OCI-LY3 (cell line): ENCODE results near the gene RAD18.

Experiments used
- H2AFZ ChIP-seq: fragments of 200-600, 300-600 bp; shearing (Covaris generic); 2 replicates; pipeline ENCODE4 v1.6.0; 2014; ENCODE audit warnings: antibody characterized with exemption, low read depth, low read length
- H3K27ac ChIP-seq: fragments of 200-600, 300-600 bp; sonication (generic); 2 replicates; pipeline ENCODE4 v1.5.1; 2014; ENCODE audit warnings: mild to moderate bottlenecking, low read length, moderate library complexity, mixed read lengths
- H3K27me3 ChIP-seq: fragments of 200-600, 300-600 bp; sonication (generic); 2 replicates; pipeline ENCODE4 v1.6.1; 2014; ENCODE audit warnings: low read depth, low read length, mixed read lengths
- H3K36me3 ChIP-seq: fragments of 200-600, 300-600 bp; sonication (generic); replicated peaks from 2 replicates; pipeline ENCODE3; 2014; ENCODE audit warnings: low read depth, low read length, mixed read lengths
- H3K4me1 ChIP-seq: fragments of 300-600, 200-600 bp; sonication (generic); 2 replicates; pipeline ENCODE4 v1.6.1; 2014; ENCODE audit warnings: low read length, mixed read lengths
- H3K4me2 ChIP-seq: fragments of 200-600, 300-600 bp; sonication (generic); 2 replicates; pipeline ENCODE4 v1.6.1; 2014; ENCODE audit warnings: low read length, mixed read lengths
- H3K4me3 ChIP-seq: fragments of 300-600, 200-600 bp; sonication (generic); 2 replicates; pipeline ENCODE4 v1.5.1; 2014; ENCODE audit warnings: antibody characterized with exemption, mild to moderate bottlenecking, low read length, moderate library complexity
- H3K79me2 ChIP-seq: fragments of 300-600, 200-600 bp; shearing (Covaris generic); 2 replicates; pipeline ENCODE4 v1.6.1; 2014; ENCODE audit warnings: mild to moderate bottlenecking, low read length, mixed read lengths
- H3K9ac ChIP-seq: fragments of 300-600, 200-600 bp; shearing (Covaris generic); 2 replicates; pipeline ENCODE4 v1.6.0; 2014; ENCODE audit warnings: mild to moderate bottlenecking, low read length, moderate library complexity
- H3K9me3 ChIP-seq: fragments of 200-600, 300-600 bp; shearing (Covaris generic); 2 replicates; pipeline ENCODE4 v1.6.1; 2014; ENCODE audit warnings: low read length, mixed read lengths; ENCODE audit not compliant: insufficient read depth
- H4K20me1 ChIP-seq: fragments of 200-600, 300-600 bp; sonication (generic); 2 replicates; pipeline ENCODE4 v1.6.1; 2016; ENCODE audit warnings: low read length, mixed read lengths; ENCODE audit not compliant: insufficient read depth
- EZH2phosphoT487 ChIP-seq: fragments of 200-600 bp; shearing (Covaris generic); IDR thresholded peaks from 2 replicates; pipeline ENCODE4 v1.6.1; 2018; ENCODE audit warnings: antibody characterized with exemption, mixed run types, low read depth
- TF ChIP-seq, protein P1 (sequence below): fragments of 200-600, 300-600 bp; sonication (generic); IDR thresholded peaks from 2 replicates; pipeline ENCODE4 v1.5.1; 2014; ENCODE audit warnings: antibody characterized with exemption, low read length, low read depth

The RAD18 gene

DNA sequence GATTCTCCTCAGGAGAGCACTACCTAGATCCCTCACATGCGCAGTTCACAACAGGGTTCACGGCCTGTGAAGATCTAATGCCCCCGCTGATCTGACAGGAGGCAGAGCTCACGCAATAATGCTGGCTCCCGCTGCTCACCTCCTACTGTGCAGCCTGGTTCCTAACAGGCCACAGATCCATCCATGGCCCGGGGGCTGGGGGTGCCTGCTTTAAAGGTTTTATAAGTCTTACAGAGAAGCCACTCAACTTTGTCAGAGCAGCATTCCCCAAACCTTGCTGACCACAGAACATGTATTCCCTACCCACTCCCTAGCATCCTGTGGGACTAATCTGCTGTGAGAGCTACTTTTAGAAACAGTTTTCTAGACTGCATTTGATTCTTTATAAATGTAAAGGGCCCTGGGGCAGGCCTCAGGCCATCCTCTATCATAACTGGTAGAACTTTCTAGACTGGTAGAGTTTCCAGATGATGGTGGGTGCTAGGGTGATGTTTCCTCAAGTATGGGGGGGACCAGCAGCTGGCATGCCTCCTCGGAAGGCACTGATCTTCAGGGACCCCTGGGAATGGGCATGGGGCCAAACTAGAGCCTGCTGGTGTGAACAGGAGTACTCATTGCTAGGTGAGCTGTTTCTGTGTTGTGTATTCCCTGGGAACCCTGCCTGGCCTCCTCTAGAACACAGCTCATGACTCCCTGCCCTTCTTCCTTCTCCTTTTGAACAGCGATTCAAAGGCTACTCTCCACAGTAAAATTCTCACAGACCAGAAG, 25.7 kb upstream of the RAD18 start:
- H3K27me3 ChIP-seq: no peaks in the 10 kb centered on the region
- peaks cover 15% of the 10 kb centered on the region for H3K4me1 ChIP-seq
- H3K79me2 ChIP-seq: no peaks in the 10 kb centered on the region
- no peaks in the 10 kb centered on the region for H4K20me1 ChIP-seq
- no peak overlapping the region for H3K9ac ChIP-seq
- no peak overlapping the region for H3K4me2 ChIP-seq
- no peak overlapping the region for H3K4me3 ChIP-seq
- H3K36me3 ChIP-seq: no peaks in the 10 kb centered on the region
- no peak for TF ChIP-seq EZH2phosphoT487
- TF ChIP-seq, protein P1, sequence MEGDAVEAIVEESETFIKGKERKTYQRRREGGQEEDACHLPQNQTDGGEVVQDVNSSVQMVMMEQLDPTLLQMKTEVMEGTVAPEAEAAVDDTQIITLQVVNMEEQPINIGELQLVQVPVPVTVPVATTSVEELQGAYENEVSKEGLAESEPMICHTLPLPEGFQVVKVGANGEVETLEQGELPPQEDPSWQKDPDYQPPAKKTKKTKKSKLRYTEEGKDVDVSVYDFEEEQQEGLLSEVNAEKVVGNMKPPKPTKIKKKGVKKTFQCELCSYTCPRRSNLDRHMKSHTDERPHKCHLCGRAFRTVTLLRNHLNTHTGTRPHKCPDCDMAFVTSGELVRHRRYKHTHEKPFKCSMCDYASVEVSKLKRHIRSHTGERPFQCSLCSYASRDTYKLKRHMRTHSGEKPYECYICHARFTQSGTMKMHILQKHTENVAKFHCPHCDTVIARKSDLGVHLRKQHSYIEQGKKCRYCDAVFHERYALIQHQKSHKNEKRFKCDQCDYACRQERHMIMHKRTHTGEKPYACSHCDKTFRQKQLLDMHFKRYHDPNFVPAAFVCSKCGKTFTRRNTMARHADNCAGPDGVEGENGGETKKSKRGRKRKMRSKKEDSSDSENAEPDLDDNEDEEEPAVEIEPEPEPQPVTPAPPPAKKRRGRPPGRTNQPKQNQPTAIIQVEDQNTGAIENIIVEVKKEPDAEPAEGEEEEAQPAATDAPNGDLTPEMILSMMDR: no peak
- H3K27ac ChIP-seq: no peak overlapping the region
- no peaks in the 10 kb centered on the region for H3K9me3 ChIP-seq
- no peak overlapping the region for H2AFZ ChIP-seq

DNA sequence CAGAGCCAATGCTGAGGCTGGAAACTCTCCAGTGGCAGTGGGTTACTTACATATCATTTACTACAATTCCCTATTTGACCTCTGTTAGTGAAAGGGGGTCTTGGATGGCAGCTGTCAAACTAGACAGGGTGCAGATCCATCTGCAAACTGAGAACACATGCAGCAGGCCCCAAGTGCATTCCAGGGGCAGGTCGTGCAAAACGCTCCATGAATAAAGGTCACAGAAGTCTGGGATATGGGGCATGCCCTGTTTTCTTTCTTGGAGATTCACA, 25.0 kb upstream of the RAD18 start:
- H3K4me3 ChIP-seq: 0 out of 2 replicates have a peak overlapping the region, but pooled peaks have one; percentile 67
- no peaks in the 10 kb centered on the region for H3K9me3 ChIP-seq
- peak overlapping the region; percentile 77 for H3K4me2 ChIP-seq
- H3K27ac ChIP-seq: no peak overlapping the region
- H2AFZ ChIP-seq: no peak overlapping the region
- H3K36me3 ChIP-seq: no peaks in the 10 kb centered on the region
- peaks cover 19% of the 10 kb centered on the region for H3K4me1 ChIP-seq
- H4K20me1 ChIP-seq: no peaks in the 10 kb centered on the region
- H3K79me2 ChIP-seq: no peaks in the 10 kb centered on the region
- TF ChIP-seq, protein P1: no peak
- no peak for TF ChIP-seq EZH2phosphoT487
- no peak overlapping the region for H3K9ac ChIP-seq
- H3K27me3 ChIP-seq: no peaks in the 10 kb centered on the region

DNA sequence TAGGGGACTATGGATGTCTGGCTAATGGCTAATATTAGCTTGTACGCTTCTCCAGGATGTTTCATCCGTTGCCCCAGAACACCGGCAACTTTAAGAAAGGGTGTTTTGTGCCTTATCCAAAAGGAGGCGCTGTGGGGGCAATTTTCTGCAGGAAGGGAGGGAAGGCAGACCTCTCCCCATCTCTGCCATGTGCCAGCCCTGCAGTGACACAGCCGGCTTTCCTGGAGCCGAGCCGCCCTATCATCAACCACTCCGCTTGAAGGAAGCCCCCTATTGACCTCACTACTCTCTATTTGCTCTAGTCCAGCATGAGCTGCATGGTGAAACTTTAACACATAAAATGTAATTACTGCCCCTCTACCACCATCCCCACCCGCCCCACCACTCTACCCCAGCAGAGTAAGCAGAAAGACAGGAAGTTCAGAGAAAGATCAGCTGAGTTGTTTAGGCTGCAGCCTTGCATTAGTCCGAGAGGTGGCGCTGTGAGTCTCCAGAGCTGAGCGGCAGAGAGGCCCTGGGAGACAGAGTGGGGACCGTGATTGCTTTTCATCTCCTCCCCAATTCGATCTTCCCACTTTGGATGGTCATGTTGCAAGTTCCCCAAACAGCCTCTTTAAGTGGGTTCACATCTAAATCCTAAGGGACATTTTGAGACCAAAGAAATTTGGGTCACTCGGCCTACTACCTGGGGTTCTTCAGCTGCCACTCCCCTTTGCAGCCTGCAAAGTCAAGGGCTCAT, 24.5 kb upstream of the RAD18 start:
- Histone ChIP-seq H3K4me3 (peak overlapping the region; percentile 67), H3K27me3 (no peaks in the 10 kb centered on the region), H3K79me2 (no peaks in the 10 kb centered on the region), H3K27ac (no peak overlapping the region), H3K9me3 (no peaks in the 10 kb centered on the region), H2AFZ (peak overlapping the region; percentile 68; the same call in 1 of the 2 replicates), H3K4me2 (peak overlapping the region; percentile 77), H3K9ac (peak overlapping the region; percentile 47), H3K36me3 (no peaks in the 10 kb centered on the region), H3K4me1 (peaks cover 25% of the 10 kb centered on the region), H4K20me1 (no peaks in the 10 kb centered on the region)
- TF ChIP-seq EZH2phosphoT487: no peak
- TF ChIP-seq, protein P1: peak; percentile 92

- Histone ChIP-seq H3K27ac (no peak overlapping the region), H2AFZ (0 out of 2 replicates have a peak overlapping the region, but pooled peaks have one; percentile 68), H3K27me3 (no peaks in the 10 kb centered on the region), H3K79me2 (no peaks in the 10 kb centered on the region), H3K4me3 (no peak overlapping the region), H3K36me3 (no peaks in the 10 kb centered on the region), H3K9ac (no peak overlapping the region), H4K20me1 (no peaks in the 10 kb centered on the region), H3K9me3 (no peaks in the 10 kb centered on the region), H3K4me1 (peaks cover 30% of the 10 kb centered on the region), H3K4me2 (peak overlapping the region; percentile 77)
- no peak for TF ChIP-seq EZH2phosphoT487
- TF ChIP-seq, protein P1: no peak
Measured at GRCh38 chr3:8987226-8987625, 24.0 kb upstream of the RAD18 start.
